GM12801 (cell line): Measurements from ENCODE around the gene SHISA9.

ENCODE experiments used
- CTCF ChIP-seq: IDR thresholded peaks from one replicate; pipeline ENCODE4 v1.5.1; 2011; ENCODE audit warnings: control low read depth; ENCODE audit not compliant: insufficient read length; ENCODE audit errors: extremely low read depth

Gene SHISA9

DNA sequence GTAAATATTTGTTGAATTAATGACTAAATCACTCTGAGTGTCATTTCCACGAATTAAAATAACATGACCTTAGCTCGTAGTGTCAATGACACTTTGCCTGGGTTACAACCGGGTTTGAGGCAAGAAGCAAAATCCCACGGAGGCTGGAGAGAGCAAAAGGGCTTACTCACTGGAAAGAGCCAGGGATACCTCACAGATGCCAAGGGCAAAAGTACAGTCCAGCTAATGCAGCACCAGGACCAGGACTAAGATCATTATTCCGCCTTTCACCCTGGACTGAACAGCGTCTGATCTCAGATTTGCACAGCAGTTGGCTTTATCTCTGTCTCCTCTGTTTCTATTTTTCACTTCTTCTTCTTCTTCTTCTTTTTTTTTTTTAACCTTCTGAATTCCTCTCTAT is 175.5 kb downstream of the SHISA9 start:
- TF ChIP-seq CTCF, result no peak

GRCh38 chr16:13077816-13078215 is 176.4 kb downstream of the SHISA9 start:
- no peak for TF ChIP-seq CTCF

- TF ChIP-seq CTCF, result no peak
Measured at GRCh38 chr16:13080531-13080930, 179.1 kb downstream of the SHISA9 start.

DNA sequence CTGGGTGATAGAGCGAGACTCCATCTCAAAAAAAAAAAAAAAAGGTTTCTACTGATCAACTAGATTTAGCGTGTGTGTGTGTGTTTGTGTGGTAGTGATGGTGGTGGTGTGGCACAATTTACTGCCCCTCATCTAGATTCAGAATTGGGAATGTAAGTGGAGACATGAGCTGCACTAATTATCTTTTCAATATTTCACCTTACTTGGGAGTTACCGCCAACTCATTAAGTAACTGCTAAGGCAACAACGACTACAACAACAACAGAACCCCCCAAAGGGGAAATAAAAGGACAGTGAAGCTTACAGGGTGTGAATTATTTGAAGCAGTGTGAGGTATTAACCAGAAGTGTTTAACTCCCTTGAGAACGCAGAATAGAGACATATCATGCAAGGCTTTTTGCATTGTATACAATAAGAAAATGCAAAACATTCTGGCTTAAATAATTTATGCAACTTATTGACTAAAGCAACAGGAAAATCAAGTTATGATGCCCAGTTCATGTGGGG is 180.5 kb downstream of the SHISA9 start:
- no peak for TF ChIP-seq CTCF

- no peak for TF ChIP-seq CTCF
Measured at GRCh38 chr16:13083681-13084080, 182.3 kb downstream of the SHISA9 start.

DNA sequence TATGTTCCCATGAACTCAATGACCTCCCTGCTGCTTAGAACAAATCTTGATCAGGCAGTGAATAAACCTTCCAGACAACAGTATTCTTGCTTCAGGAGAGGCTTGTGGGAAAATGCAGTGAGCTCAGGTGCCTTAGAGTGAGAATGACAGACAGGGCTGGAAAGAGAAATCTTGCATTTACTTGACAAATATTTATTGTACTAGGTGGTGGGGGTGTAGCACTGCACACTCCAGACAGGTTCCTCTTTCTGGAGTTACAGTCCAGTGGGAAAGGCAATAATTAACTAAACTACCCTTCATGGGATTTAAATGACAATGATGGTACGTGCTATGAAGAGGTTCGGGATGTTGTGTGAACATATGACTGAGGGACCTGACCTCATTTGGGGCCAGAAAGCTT is 182.9 kb downstream of the SHISA9 start:
- TF ChIP-seq CTCF, result no peak

DNA sequence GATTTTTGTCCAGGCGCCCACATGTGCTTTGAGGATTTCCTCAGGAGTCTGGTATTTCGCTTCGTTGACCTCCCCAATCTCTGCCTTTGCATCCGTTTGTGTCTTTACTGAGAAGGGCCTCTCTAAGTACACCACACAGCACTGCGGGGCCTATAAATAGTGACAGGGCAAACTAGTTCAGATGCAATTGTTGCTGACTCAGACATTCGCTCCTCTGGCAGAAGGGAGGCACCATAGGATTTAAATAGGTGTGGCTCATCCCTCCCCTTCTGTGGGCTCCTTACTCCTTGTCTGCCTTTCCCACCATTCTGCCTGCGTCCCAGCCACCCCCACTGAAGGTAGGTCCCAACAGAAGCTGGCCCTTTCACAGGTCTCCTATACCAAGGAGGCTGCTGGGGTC is 192.3 kb downstream of the SHISA9 start:
- no peak for TF ChIP-seq CTCF

GRCh38 chr16:13095061-13095460 is 193.7 kb downstream of the SHISA9 start:
- TF ChIP-seq CTCF, result no peak
